GM12873 (cell line): ENCODE results near the gene ZNF283.

Experiments used
- TF ChIP-seq, protein P1 (sequence below): IDR thresholded peaks from 2 replicates; pipeline ENCODE4 v1.5.1; 2012; ENCODE audit warnings: low read depth, mild to moderate bottlenecking, moderate library complexity, low read length, control low read depth; ENCODE audit not compliant: insufficient read depth; ENCODE audit errors: missing control alignments

ZNF283 gene

DNA sequence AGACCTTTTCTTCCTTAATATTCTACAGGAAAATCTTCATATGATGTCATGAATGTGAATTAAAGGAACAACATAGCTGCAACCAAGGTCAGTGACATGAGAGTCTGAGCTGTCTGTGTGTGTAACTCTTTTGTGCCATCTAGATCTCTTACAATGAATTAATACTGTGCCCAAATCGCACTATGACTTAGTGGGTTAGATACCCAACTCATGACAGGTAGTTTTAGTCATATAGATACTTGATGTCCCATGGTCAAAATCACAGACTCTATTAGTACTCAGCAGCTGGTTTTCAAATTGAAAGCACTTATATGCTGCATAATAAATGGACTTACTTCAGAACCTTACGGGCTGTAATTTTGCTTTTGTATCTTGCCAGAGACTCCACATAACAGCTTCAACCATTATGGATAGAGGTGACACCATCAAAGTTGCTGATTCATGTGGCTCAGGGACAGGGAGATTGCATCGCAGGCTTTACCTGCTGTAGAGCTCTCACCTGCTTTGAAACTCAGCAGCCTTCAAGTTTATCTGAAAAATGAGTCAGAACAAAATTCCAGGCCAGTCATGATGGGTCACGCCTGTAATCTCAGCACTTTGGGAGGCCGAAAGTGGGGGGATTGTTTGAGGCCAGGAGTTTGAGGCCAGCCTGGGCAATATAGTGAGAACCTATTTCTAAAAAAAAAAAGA is 12.3 kb upstream of the ZNF283 start:
- TF ChIP-seq, protein P1, sequence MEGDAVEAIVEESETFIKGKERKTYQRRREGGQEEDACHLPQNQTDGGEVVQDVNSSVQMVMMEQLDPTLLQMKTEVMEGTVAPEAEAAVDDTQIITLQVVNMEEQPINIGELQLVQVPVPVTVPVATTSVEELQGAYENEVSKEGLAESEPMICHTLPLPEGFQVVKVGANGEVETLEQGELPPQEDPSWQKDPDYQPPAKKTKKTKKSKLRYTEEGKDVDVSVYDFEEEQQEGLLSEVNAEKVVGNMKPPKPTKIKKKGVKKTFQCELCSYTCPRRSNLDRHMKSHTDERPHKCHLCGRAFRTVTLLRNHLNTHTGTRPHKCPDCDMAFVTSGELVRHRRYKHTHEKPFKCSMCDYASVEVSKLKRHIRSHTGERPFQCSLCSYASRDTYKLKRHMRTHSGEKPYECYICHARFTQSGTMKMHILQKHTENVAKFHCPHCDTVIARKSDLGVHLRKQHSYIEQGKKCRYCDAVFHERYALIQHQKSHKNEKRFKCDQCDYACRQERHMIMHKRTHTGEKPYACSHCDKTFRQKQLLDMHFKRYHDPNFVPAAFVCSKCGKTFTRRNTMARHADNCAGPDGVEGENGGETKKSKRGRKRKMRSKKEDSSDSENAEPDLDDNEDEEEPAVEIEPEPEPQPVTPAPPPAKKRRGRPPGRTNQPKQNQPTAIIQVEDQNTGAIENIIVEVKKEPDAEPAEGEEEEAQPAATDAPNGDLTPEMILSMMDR, result no peak

DNA sequence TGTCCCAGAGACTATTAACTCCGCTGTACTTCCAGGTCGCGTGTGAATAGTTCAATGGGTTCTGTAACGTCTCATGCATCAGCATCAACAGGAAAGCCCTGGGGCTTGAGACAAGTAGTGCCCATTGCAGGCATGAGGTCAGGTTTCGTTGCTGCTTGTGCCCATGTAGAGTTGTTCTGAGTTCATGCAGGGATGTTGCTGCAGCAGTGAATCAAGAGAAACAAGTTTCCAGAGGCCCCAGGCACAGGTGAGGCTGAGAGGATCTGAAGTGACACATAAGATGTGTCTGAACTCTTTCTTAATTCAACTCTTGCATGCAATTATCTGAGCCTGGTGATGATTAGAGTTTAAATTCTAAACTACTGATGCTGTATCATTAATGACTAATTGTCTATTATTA is 8.6 kb upstream of the ZNF283 start:
- TF ChIP-seq, protein P1, result no peak

- TF ChIP-seq, protein P1, result no peak
Measured at GRCh38 chr19:43820098-43820883, 6.8 kb upstream of the ZNF283 start.

DNA sequence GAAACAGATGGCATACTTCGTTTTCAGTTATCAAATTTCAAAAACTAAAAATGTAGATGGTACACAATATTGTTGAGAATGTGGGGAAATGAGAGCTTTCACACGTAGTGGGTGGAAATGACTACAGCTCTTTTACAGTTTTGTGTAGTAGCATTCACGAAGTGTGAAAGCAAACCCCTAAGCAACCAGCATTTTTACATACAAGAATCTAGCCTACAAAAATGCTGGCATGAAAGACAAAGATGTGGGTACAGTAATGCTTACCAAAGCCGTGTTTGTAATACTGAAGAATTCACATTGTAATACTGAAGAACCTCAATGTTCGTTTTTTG is 6.3 kb upstream of the ZNF283 start:
- TF ChIP-seq, protein P1, result no peak

- TF ChIP-seq, protein P1, result no peak
Measured at GRCh38 chr19:43839139-43839538, 12.0 kb downstream of the ZNF283 start.

DNA sequence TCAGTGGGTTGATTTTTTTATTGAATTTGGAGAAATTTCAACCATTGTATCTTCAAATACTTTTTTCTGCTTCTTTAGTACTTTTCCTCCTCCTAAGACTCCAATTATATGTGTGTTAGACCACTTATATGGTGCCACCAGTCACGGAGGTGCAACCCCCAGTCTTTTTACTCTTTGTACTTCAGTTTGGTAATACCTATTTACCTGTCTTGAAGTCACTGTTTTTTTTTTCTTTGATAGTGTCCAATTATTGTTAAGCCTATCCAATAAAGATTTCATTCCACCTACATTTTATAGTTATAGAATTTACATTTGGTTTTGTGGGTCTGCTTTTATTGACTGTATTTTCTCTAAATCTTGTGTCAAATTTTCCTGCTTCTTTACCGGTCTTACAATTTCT is 14.9 kb downstream of the ZNF283 start:
- TF ChIP-seq, protein P1, result no peak

GRCh38 chr19:43847246-43847645 is 20.1 kb downstream of the ZNF283 start:
- TF ChIP-seq, protein P1, result no peak
